HG02840 (cell line): ENCODE measurements around the gene PKNOX2.

Experiments used
- ATAC-seq: cut with Tn5 transposase; IDR thresholded peaks from one replicate; pipeline ENCODE4 v1.9.1; 2021; ENCODE audit warnings: mild to moderate bottlenecking, moderate library complexity, moderate number of reproducible peaks; ENCODE audit not compliant: unreplicated experiment, low FRiP score

PKNOX2 gene

GRCh38 chr11:125423247-125423849 is 258.8 kb downstream of the PKNOX2 start:
- no peak for ATAC-seq

DNA sequence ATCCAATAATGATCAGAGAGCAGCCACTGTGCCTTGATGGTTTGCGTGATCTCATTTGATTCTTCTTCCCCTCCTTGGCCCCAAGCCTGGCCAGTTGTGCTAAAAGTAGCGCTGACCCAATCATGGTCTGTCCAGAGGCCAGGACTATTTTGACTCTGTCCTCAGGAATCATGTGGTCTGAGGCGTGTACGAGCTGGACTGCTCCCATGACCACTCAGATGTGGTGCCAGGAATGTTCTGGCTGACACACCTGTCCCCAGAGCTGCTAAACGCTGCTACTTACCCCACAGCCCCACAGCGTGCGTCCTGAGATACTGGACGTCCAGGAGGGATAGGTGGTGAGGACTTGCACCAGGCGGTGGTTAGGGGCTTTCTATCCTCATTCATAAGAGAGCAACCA is 261.1 kb downstream of the PKNOX2 start:
- no peak for ATAC-seq

DNA sequence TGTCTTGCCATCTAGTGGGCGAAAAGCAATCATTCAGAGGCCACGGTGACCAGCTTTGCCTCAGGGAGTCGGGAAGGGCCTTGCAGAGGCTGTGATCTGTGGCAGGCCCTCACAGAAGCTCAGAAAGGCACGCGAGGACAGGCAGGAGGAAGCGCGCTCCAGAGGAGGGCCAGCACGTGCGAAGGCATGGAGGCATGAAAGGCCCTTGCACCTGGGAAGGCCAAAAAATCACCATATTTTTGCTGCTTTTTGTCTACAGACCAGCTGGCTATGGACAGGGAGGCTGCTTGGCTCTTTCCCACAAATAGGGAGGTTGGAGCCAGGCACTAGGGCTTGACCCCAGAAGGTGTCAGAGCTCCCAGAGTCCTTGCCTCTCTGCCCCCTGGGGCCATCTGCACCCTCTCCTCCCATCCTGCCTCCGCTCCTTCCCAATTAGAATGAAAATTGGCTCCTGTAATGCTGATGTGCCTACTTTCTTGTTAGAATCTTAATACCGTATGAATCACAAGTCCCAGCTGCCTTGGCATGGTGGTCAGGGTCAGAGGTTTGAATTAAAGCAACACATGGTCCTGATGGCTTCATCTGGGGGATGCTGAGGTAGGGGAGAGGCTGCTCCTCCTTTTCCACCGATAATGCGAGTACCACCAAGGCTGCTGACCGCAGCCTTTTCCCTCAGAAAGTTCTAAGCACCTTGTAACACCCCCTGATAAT is 262.4 kb downstream of the PKNOX2 start:
- no peak for ATAC-seq

- no peak for ATAC-seq
Measured at GRCh38 chr11:125428486-125429173, 264.1 kb downstream of the PKNOX2 start.

GRCh38 chr11:125429174-125429707 is 264.7 kb downstream of the PKNOX2 start:
- ATAC-seq = no peak

GRCh38 chr11:125429807-125430678 is 265.5 kb downstream of the PKNOX2 start:
- no peak for ATAC-seq

DNA sequence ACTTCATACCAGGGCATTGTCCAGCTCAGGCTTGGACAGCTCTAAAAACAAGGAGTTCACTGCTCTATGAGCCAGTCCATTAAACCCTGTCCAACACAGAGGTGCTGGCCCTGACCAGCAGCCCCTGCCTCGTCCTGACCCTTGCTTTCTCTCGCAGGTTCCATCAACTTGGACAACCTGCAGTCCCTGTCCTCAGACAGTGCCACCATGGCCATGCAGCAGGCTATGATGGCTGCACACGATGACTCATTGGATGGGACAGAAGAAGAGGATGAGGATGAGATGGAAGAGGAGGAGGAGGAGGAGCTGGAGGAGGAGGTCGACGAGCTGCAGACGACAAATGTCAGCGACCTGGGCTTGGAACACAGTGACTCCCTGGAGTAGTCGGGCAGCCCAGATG is 266.5 kb downstream of the PKNOX2 start:
- no peak for ATAC-seq

DNA sequence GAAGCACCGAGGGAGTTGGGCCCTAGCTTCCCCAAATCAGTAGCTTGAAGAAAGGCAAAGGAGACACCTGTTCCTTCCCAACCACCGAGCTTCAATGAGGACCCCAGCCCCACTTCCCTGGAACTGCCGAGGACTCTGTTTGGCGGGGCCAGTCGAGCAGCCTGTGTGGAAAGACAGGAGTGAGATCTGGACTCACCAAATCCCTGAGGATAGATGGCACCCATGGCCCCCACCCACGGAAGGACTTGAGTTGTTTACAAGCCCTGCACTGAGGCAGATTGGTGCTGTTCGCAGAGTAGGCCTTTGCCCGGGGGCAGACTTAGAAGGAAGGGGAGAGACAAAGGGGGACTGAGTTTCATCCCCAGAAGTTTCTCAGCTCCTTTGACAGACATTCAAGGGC is 266.9 kb downstream of the PKNOX2 start:
- ATAC-seq = no peak

DNA sequence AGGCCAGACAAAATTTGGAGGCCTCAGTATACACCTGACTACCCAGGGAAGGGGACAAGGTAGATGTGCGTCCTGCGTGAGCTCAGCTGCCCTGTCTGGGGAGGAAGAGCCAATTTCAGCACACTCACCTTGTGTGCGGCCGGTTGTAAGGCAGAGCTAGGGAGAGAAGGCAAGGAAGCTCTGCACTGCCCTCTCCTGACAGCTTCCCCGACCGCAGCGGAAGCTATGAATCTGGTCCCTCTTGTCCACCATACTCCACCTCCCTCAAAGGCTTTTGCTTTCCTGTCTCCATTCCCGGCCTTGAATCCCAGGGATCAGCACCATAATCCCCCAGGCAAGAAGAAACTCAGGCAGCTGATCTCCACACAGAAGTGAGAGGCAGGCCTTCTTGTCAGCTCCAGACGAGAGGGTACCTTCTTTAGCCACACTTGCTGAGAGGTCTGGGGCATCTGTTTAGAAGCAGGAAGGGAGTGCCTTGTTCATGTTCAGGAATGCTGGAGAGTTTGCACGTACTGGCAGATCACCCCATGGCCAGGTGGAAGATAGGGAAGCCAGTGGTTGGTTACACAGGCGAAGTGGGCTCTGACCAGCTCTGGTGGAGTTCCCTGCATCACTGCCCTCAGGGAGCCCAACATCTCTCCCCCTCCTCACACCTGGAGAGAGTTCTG is 269.0 kb downstream of the PKNOX2 start:
- no peak for ATAC-seq

GRCh38 chr11:125435461-125436238 is 271.1 kb downstream of the PKNOX2 start:
- ATAC-seq = no peak

DNA sequence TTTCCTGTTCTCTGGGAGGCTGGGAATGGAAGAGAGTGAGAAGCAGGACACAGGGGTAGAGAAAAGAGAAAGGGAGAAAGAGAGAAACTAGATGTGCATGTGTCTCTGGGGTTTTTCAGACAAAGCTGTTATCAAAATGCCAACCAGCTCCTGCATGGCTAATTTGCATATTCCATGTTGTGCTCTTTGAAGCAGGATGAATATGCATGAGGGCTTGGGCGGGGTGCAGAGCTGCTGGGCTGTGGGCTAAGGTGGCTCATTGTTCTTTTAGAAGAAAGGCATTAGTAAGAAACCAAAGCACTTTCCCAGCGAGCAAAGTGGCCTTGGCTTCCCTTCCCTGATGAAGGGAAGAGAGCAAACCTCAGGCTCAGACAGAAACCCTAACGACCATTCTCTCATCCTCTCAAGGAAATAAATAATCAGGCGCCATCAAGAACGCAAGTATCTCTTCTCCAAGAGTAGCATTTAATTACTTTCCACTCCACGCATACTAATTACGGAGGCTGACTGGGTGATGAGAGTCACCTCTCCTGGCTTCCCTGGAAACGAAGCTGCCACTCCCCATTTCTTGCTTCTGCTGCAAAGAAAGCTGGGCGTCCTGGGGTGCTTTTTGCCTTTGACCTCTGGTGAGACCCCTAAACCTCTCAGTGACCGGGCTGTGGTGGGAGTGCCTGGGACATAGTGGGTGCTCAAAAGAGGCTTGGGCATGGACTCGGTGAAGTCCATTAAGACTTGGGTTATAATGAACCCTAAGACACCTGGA is 277.3 kb downstream of the PKNOX2 start:
- no peak for ATAC-seq

DNA sequence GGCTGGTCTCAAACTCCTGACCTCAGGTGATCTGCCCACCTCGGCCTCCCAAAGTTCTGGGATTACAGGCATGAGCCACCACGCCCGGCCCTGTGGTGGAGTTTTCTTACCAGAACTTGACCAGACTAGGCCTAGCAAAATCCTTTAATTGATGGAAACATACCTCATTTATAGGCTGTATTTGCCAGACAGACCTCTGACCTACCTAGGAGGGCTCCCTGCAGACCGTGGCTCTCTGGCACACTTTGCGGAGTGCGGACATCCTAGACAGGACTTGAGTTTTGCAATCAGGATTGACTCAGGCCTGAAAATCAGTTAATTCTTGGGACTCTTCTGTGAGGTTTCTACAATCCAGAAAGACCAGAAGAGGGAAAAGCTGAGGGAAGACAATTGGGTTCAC is 278.4 kb downstream of the PKNOX2 start:
- no peak for ATAC-seq

- no peak for ATAC-seq
Measured at GRCh38 chr11:125443767-125444311, 279.3 kb downstream of the PKNOX2 start.

DNA sequence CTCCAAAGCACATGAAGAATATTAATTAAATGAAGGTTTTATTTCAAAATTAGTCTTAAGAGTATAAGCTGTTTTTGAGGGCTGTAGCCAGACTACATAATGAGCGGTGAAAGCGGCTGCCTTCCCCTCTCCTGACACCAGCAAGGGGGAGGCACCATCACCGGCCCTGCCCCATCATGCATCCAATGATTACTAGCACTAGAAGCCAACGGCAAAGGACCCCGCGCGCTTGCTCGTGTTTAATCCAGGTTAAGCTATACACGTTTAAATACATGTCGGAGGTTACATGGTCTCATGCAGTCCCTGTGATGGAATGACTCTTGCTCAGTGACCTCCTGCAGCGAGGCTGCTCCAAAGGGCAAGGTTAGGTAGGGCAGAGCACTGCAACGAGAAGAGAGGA is 281.2 kb downstream of the PKNOX2 start:
- ATAC-seq = no peak

GRCh38 chr11:125446279-125446678 is 281.7 kb downstream of the PKNOX2 start:
- no peak for ATAC-seq

DNA sequence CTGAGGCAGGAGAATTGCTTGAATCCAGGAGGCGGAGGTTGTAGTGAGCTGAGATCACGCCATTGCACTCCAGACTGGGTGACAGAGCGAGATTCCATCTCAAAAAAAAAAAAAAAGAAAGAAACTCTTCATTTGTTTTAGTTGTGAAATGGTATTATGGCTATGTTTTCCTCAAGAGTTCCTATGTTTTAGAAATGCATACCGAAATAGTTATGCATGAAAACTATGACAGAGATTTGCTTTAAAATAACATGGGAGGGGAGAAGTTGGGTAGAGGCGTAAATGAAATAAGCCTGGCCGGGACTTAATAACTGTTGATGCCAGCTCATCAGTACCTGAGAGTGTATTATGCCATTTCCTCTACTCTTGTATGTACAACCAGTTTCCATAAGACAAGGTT is 283.2 kb downstream of the PKNOX2 start:
- ATAC-seq = no peak

- no peak for ATAC-seq
Measured at GRCh38 chr11:125448136-125448535, 283.6 kb downstream of the PKNOX2 start.

GRCh38 chr11:125449565-125449964 is 285.0 kb downstream of the PKNOX2 start:
- no peak for ATAC-seq
